ENCODE measurements around the gene HTR6.

Gene HTR6

DNA sequence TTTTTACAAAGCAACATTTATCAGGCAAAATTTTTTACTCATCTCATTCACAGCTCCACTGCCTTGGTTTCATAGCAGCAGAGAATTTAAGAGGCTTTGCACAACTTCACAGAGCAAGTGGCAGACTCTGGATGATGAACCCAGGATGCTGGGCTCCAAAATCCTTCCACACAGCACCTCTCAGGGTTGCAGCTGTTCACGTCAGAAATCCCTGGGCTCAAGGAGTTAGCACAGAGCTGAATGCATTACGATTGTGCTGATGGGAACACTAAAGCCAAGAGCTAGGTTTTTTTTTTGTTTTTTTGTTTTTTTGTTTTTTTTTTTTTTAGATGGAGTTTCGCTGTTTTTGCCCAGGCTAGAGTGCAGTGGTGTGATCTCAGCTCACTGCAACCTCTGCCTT lies 2.4 kb upstream of the HTR6 start:
- H3K27ac Mint-ChIP-seq = no peak overlapping the region
- no peaks in the 10 kb centered on the region for H3K27me3 Mint-ChIP-seq
- H3K4me3 Mint-ChIP-seq = no peak overlapping the region
- H3K36me3 Mint-ChIP-seq = no peaks in the 10 kb centered on the region
- no peaks in the 10 kb centered on the region for H3K9me3 Mint-ChIP-seq
- peaks cover 40% of the 10 kb centered on the region for H3K4me1 Mint-ChIP-seq

DNA sequence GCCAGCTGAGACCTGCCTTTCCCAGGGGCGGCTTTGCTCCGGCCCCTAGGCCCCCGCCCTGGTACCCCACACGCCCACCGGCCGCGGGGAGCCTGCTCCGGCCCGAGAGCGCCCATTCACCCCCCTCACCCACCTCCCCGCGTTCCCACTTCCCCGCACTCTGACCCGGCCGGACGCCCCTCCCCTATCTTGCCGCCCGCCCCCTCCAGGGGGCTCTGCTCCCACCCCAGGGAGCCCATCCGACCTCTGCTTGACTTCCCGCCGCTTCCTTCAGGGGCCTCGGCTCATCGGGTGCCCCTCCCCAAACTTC lies 466 bp downstream of the HTR6 start:
- peak overlapping the region; percentile 79 for H3K4me3 Mint-ChIP-seq
- no peaks in the 10 kb centered on the region for H3K9me3 Mint-ChIP-seq
- no peak overlapping the region for H3K27ac Mint-ChIP-seq
- no peaks in the 10 kb centered on the region for H3K27me3 Mint-ChIP-seq
- H3K36me3 Mint-ChIP-seq = no peaks in the 10 kb centered on the region
- H3K4me1 Mint-ChIP-seq = peaks cover 45% of the 10 kb centered on the region

DNA sequence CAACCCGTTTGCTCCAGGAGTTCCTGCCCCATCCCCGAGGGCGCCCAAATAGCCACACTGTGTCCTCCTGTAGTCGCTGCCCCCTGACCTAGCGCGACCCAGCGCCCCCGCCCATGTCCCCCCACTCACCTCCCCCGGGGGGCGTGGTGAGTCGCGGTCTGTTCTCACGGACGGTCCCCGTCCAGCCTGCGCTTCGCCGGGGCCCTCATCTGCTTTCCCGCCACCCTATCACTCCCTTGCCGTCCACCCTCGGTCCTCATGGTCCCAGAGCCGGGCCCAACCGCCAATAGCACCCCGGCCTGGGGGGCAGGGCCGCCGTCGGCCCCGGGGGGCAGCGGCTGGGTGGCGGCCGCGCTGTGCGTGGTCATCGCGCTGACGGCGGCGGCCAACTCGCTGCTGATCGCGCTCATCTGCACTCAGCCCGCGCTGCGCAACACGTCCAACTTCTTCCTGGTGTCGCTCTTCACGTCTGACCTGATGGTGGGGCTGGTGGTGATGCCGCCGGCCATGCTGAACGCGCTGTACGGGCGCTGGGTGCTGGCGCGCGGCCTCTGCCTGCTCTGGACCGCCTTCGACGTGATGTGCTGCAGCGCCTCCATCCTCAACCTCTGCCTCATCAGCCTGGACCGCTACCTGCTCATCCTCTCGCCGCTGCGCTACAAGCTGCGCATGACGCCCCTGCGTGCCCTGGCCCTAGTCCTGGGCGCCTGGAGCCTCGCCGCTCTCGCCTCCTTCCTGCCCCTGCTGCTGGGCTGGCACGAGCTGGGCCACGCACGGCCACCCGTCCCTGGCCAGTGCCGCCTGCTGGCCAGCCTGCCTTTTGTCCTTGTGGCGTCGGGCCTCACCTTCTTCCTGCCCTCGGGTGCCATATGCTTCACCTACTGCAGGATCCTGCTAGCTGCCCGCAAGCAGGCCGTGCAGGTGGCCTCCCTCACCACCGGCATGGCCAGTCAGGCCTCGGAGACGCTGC lies 1.1 kb downstream of the HTR6 start:
- no peak overlapping the region for H3K27ac Mint-ChIP-seq
- H3K4me3 Mint-ChIP-seq = peak overlapping the region; percentile 79
- no peaks in the 10 kb centered on the region for H3K36me3 Mint-ChIP-seq
- peaks cover 45% of the 10 kb centered on the region for H3K4me1 Mint-ChIP-seq
- H3K27me3 Mint-ChIP-seq = no peaks in the 10 kb centered on the region
- no peaks in the 10 kb centered on the region for H3K9me3 Mint-ChIP-seq

DNA sequence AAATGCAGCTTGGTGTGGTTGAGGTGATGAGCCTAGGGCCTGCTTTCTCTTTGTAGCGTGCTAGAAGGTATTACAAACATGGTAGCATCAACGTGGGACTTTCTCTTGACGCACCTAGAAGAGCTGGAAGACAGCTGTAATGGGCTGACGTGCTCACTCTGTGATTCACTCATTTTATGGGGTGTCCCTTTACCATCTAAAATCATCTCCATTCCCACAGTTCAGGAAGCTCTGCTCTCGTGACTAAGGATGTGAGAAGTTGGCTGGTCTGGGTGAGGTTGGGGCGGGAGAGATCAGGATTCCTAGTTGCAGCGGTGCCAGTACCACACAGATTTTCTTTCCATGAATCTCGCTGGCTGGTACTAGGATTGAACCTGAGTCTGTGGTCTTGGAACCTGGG lies 4.2 kb downstream of the HTR6 start:
- Mint-ChIP-seq H3K27ac (no peak overlapping the region), H3K27me3 (no peaks in the 10 kb centered on the region), H3K4me3 (no peak overlapping the region), H3K36me3 (no peaks in the 10 kb centered on the region), H3K9me3 (no peaks in the 10 kb centered on the region), H3K4me1 (peaks cover 31% of the 10 kb centered on the region)

DNA sequence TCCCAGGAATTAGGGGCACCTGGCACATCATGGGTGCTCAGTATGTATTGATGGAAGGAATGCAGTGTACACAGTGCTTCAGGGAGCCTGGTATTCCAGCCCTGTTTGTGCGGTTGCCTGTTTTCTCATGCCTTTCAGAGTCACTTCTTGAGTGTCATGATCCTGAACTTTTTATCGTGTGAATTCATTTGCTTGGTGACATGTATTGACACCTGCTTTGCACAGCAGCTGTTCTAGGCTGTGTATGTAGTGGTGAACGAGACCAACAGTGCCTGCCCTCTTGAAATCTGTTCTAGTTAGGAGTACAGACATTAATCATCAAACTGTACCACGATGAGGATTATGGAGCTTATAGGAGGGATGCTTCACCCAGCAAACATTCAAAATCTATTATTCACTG lies 6.1 kb downstream of the HTR6 start:
- Mint-ChIP-seq H3K4me3 (no peak overlapping the region), H3K4me1 (peaks cover 26% of the 10 kb centered on the region), H3K9me3 (no peaks in the 10 kb centered on the region), H3K36me3 (no peaks in the 10 kb centered on the region), H3K27ac (no peak overlapping the region), H3K27me3 (no peaks in the 10 kb centered on the region)

DNA sequence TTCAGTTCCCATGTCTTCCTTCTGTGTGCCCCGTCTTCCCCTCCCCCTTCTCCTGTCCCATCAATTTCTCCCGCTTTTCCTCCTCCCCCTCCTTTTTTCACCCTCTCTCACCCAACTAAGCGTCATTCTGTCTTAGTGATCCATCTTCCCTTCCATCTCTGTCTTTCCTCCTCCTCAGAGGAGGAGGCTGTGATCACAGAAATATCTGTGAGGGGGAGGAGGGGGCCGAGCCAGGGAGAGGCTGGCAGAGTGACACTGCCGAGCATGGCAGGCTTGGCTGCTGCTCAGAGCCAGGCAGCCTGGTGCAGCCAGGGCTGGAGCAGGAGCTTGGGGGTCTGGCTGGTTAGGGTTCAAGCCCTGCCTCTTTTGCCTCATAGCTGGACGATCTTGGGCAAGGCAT lies 7.6 kb downstream of the HTR6 start:
- H3K27me3 Mint-ChIP-seq = no peaks in the 10 kb centered on the region
- no peaks in the 10 kb centered on the region for H3K9me3 Mint-ChIP-seq
- no peak overlapping the region for H3K4me3 Mint-ChIP-seq

DNA sequence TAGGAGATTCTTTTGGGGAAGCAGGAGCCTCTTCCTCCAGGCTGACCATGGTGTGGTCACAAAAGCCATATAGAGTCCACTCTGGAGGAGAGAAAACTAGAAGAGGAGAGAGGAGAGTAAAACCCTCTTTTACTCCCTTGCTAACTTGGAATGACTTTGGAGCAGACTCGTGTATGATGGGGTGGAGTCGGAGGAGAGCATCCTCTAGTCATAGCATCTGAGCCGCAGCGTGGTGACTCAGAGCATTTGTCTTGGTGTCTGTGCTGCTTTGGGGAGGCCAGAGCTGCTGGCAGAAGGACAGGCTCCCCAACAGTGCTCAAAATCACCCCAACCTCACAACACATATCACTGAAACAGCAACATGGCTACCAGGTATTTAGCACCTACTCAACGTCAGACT lies 11.1 kb downstream of the HTR6 start:
- Mint-ChIP-seq H3K4me1 (peaks cover 10% of the 10 kb centered on the region), H3K27me3 (no peaks in the 10 kb centered on the region), H3K4me3 (no peak overlapping the region), H3K36me3 (no peaks in the 10 kb centered on the region), H3K27ac (peak overlapping the region; percentile 53), H3K9me3 (no peaks in the 10 kb centered on the region)

More for the DNA sequence above, 7.6 kb downstream of the HTR6 start:
- peaks cover 21% of the 10 kb centered on the region for H3K4me1 Mint-ChIP-seq
- H3K27ac Mint-ChIP-seq = peak overlapping the region; percentile 37
- H3K36me3 Mint-ChIP-seq = no peaks in the 10 kb centered on the region

DNA sequence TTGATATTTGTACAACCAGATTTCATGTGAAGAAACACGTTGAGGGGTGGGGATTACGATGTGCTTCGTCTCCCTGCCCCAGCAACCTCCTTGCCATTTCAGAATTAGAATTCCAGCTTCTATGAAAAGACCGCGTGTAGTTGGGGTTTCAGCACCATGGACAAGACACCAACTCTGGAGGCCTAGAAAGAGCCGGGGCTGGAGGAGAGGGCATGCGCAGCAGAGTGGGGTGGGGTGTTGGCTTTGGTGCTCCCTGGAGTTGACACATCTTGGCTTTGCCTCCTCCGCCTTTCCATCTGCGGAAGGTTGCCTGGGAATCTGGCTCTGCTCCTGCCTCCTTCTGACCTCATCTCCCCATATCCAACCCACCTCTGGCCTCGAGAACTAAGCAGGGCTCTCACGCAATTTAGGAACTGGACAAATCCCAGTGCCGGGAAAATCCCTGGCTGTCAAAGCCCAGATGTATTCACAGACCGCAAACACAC lies 11.8 kb downstream of the HTR6 start:
- no peak overlapping the region for H3K4me3 Mint-ChIP-seq
- H3K27me3 Mint-ChIP-seq = no peaks in the 10 kb centered on the region
- H3K9me3 Mint-ChIP-seq = no peaks in the 10 kb centered on the region
- peaks cover 10% of the 10 kb centered on the region for H3K4me1 Mint-ChIP-seq
- no peak overlapping the region for H3K27ac Mint-ChIP-seq
- H3K36me3 Mint-ChIP-seq = no peaks in the 10 kb centered on the region

DNA sequence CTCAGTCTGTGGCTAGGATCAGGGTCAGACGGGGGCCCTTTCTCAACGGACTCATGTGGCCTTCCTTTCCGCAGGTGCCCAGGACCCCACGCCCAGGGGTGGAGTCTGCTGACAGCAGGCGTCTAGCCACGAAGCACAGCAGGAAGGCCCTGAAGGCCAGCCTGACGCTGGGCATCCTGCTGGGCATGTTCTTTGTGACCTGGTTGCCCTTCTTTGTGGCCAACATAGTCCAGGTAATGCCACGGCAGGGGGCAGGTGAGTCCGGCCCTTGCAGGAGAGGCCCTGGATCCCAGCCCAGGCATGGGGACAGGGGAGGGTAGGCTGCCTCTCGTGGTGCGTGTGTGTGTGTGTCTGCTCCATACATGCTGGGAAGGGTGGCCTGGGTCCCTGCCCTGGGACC lies 13.8 kb downstream of the HTR6 start:
- Mint-ChIP-seq H3K27ac (no peak overlapping the region), H3K4me3 (no peak overlapping the region), H3K9me3 (no peaks in the 10 kb centered on the region), H3K27me3 (no peaks in the 10 kb centered on the region), H3K36me3 (peaks cover 3% of the 10 kb centered on the region), H3K4me1 (peaks cover 10% of the 10 kb centered on the region)

DNA sequence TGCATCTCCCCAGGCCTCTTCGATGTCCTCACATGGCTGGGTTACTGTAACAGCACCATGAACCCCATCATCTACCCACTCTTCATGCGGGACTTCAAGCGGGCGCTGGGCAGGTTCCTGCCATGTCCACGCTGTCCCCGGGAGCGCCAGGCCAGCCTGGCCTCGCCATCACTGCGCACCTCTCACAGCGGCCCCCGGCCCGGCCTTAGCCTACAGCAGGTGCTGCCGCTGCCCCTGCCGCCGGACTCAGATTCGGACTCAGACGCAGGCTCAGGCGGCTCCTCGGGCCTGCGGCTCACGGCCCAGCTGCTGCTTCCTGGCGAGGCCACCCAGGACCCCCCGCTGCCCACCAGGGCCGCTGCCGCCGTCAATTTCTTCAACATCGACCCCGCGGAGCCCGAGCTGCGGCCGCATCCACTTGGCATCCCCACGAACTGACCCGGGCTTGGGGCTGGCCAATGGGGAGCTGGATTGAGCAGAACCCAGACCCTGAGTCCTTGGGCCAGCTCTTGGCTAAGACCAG lies 14.3 kb downstream of the HTR6 start:
- Mint-ChIP-seq H3K27me3 (no peaks in the 10 kb centered on the region), H3K4me1 (peaks cover 10% of the 10 kb centered on the region), H3K4me3 (no peak overlapping the region), H3K36me3 (peaks cover 3% of the 10 kb centered on the region), H3K27ac (no peak overlapping the region), H3K9me3 (no peaks in the 10 kb centered on the region)

DNA sequence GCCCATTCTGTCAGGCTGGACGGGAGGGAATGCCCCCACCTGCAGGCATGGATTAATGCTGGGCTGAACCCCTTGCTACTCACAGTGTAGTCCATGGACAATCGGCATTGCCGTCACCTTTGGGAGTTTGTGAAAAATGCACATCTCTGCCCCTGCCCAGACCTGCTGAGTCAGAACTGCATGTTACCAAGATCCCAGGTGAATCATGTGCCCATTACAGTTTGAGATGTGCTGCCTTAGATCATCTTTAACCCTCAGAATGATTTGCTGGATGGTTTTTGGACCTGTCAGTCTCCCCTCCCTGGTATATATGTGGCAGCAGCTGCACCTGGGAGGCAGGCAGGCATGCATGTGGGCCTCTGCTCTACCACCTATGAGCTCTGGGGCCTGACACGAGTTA lies 15.0 kb downstream of the HTR6 start:
- H3K27me3 Mint-ChIP-seq = no peaks in the 10 kb centered on the region
- H3K36me3 Mint-ChIP-seq = peaks cover 5% of the 10 kb centered on the region
- no peak overlapping the region for H3K27ac Mint-ChIP-seq
- H3K4me3 Mint-ChIP-seq = no peak overlapping the region
- H3K4me1 Mint-ChIP-seq = peaks cover 10% of the 10 kb centered on the region
- no peaks in the 10 kb centered on the region for H3K9me3 Mint-ChIP-seq

DNA sequence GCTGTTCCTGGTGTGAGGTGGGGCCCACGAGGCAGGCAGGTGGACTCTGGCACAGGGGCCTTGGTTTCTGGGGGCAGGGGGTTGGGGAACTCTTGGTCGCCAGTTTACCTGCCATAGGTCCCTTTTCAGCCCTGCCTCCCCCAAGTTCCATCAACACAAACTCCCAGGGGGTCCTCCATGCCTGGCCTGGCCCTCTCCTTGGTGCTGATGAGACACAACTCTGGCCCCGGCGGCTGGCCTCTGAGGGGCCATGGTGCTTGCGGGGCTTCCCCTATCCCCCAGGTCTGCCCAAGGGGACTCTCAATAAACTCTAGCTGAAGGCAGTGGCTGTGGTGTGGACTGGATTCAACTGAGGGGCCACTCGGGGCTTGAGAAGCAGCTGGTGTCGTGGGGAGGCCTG lies 16.0 kb downstream of the HTR6 start:
- Mint-ChIP-seq H3K4me1 (peaks cover 10% of the 10 kb centered on the region), H3K4me3 (no peak overlapping the region), H3K36me3 (peaks cover 5% of the 10 kb centered on the region), H3K9me3 (no peaks in the 10 kb centered on the region), H3K27ac (no peak overlapping the region), H3K27me3 (no peaks in the 10 kb centered on the region)

DNA sequence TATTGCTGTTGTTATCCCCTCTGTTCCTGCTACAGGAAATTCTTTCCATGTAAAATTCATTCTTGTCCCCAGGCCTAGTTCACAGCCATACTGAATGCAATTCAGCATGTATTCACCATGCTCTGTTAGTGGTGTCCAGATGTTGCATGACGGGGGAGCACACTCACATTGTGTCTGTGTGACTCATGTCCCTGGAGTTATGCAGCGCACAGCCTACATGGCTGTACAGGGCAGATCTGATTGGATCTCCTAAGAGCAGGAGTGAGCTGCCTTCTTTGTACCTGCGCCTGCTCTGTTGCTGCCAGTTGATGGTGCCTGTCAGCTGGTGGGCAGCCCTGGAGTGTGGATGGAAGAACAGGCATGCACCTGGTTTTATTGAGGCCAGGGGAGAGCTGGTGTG lies 17.6 kb downstream of the HTR6 start:
- H3K4me1 Mint-ChIP-seq = peaks cover 15% of the 10 kb centered on the region
- H3K27ac Mint-ChIP-seq = no peak overlapping the region
- H3K4me3 Mint-ChIP-seq = no peak overlapping the region
- H3K36me3 Mint-ChIP-seq = peaks cover 5% of the 10 kb centered on the region
- no peaks in the 10 kb centered on the region for H3K27me3 Mint-ChIP-seq
- H3K9me3 Mint-ChIP-seq = no peaks in the 10 kb centered on the region

DNA sequence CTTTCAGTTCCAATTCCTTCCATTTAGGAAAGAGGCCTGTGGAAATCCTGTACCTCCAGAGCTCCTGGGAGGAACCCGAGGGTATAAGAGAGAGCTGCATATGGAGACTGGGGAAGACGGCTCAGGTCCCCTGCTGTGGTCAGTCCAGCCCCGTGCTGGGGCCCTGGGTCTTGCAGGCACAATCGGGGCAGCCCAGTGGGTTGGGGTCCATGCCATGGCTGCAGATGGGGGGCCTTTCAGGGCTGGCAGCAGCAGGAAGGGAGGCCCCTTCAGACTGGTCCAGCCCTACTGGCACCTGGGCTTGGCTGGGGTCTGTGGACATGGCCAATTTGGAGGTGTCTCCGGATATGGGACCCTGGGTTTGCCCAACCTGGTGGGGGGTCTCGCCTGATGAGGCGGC lies 18.2 kb downstream of the HTR6 start:
- Mint-ChIP-seq H3K36me3 (peaks cover 5% of the 10 kb centered on the region), H3K4me3 (no peak overlapping the region), H3K27ac (no peak overlapping the region), H3K9me3 (no peaks in the 10 kb centered on the region), H3K27me3 (no peaks in the 10 kb centered on the region), H3K4me1 (peaks cover 19% of the 10 kb centered on the region)

DNA sequence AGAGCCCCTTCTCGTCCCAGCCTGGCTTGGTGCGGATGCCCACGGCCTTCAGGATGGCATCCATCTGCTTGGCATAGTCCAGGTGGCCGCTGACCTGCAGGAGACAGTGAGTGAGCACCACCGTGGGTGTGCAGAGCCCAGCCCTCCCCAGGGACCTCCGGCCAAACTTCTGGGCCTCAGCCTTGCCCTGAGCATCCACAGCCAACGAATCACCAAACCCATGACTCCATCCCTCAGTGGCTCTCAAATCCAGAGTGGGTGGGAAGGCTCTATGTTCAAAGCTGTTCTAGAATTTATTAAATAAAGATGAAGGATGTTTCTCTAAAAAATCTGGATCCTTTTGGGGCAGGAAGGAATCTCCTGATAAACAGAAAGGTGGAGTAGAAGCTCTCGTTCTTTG lies 18.7 kb downstream of the HTR6 start:
- Mint-ChIP-seq H3K27ac (no peak overlapping the region), H3K36me3 (peaks cover 5% of the 10 kb centered on the region), H3K27me3 (no peaks in the 10 kb centered on the region), H3K9me3 (no peaks in the 10 kb centered on the region), H3K4me1 (peaks cover 23% of the 10 kb centered on the region), H3K4me3 (no peak overlapping the region)

DNA sequence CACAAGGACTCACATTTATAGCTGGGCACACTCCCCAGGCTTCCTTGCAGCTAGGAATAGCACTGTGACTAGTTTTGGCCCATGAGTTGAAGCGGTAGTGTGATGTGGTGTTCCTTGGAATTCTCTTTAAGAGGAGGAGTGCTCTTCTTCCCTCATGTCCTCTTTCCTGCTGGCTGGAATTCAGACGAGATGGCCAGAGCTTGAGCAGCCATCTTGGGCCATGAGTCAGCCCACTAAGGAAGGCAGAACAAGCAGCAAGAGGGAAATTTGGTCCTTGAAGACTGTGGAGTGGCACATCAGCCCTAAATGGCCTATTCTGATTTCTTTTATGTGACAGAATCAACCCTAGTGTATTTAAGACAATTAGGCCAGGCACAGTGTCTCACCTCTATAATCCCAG lies 20.0 kb downstream of the HTR6 start:
- Mint-ChIP-seq H3K27me3 (no peaks in the 10 kb centered on the region), H3K36me3 (peaks cover 5% of the 10 kb centered on the region), H3K4me1 (peaks cover 36% of the 10 kb centered on the region), H3K4me3 (no peak overlapping the region), H3K9me3 (no peaks in the 10 kb centered on the region), H3K27ac (no peak overlapping the region)

All from activated naive CD4-positive, alpha-beta T cell treated with anti-CD3 and anti-CD28 coated beads, Interleukin-2, amount 50 U/mL, for 24 hours (primary cell).